Panc1 (cell line): ENCODE results near the gene DPEP2. TPM values are rescaled to one million over a fixed set of nuclear protein-coding genes. Genes with fewer than 3 reads are reported as not detected.

Source experiments
- ATAC-seq: fragments of 200-7000 bp; cut with Tn5 transposase; 2 replicates; pipeline ENCODE4 v1.9.1; 2020; ENCODE audit warnings: mild to moderate bottlenecking, moderate library complexity
- BruUV-seq: library from RNA; stranded (reverse); fragments of 400-500 nt; replicated peaks from 2 replicates; lab custom pipeline; 2021; lab: Mats Ljungman, UMichigan
- CTCF ChIA-PET: fragments of 300-600 bp; sonication (Branson Sonifier 250); formaldehyde crosslinking; loops from one replicate; lab custom pipeline; 2022; ENCODE audit warnings: antibody characterized with exemption; lab: Charles Lee
- POLR2A ChIA-PET: fragments of 300-600 bp; sonication (Branson Sonifier 250); formaldehyde crosslinking; loops from one replicate; lab custom pipeline; 2022; ENCODE audit warnings: antibody characterized with exemption; lab: Charles Lee
- DNase-seq: peaks from one replicate; pipeline ENCODE4 v3.0.0-alpha.2; 2010; ENCODE audit warnings: low read depth, low spot score
- H3K27ac ChIP-seq: 2 replicates; pipeline ENCODE4 v1.5.1; 2011; ENCODE audit warnings: mild to moderate bottlenecking, low read length, inconsistent platforms
- H3K27me3 ChIP-seq: fragments of 200-500 bp; sonication (Bioruptor generic); 2 replicates; pipeline ENCODE4 v1.6.0; 2014; ENCODE audit warnings: low read length, inconsistent platforms; ENCODE audit not compliant: control insufficient read depth, insufficient read depth
- H3K36me3 ChIP-seq: fragments of 200-500 bp; sonication (Bioruptor generic); 2 replicates; pipeline ENCODE4 v1.5.1; 2014; ENCODE audit warnings: inconsistent platforms, mild to moderate bottlenecking, low read length, moderate library complexity; ENCODE audit not compliant: control insufficient read depth, insufficient read depth
- H3K4me1 ChIP-seq: 2 replicates; pipeline ENCODE4 v1.5.1; 2011; ENCODE audit warnings: inconsistent platforms, mild to moderate bottlenecking, low read length, moderate library complexity; ENCODE audit not compliant: control insufficient read depth, insufficient read depth
- H3K4me3 ChIP-seq, 2 experiments: 2 replicates each; pipeline ENCODE4 v1.5.1; 2011 to 2012; ENCODE audit warnings: low read depth in 2 of 2, low read length in 2 of 2, mild to moderate bottlenecking in 2 of 2, inconsistent platforms in 1 of 2, moderate library complexity in 1 of 2
- H3K9me3 ChIP-seq: fragments of 200-500 bp; sonication (Bioruptor generic); 2 replicates; pipeline ENCODE4 v1.5.1; 2014; ENCODE audit warnings: low read depth, mild to moderate bottlenecking, inconsistent platforms, low read length, moderate library complexity; ENCODE audit not compliant: control insufficient read depth, insufficient read depth
- CTCF ChIP-seq: fragments of 450-650 bp; IDR thresholded peaks from 2 replicates; pipeline ENCODE4 v1.5.1; 2017; ENCODE audit warnings: mild to moderate bottlenecking
- POLR2AphosphoS5 ChIP-seq: IDR thresholded peaks from 2 replicates; pipeline ENCODE4 v1.6.1; 2012; ENCODE audit warnings: mild to moderate bottlenecking, low read depth, low read length, moderate library complexity
- REST ChIP-seq, 2 experiments: IDR thresholded peaks; 2 replicates each; pipeline ENCODE4 v1.6.1; 2011 to 2012; ENCODE audit warnings: low read depth in 2 of 2, control low read depth in 1 of 2, low read length in 1 of 2, mild to moderate bottlenecking in 1 of 2, moderate library complexity in 1 of 2; ENCODE audit not compliant: insufficient read depth in 1 of 2
- SIN3A ChIP-seq: IDR thresholded peaks from 2 replicates; pipeline ENCODE4 v1.6.1; 2012; ENCODE audit warnings: low read depth, mild to moderate bottlenecking, low read length, moderate library complexity, borderline replicate concordance; ENCODE audit not compliant: insufficient read depth
- TCF7L2 ChIP-seq: IDR thresholded peaks from 2 replicates; pipeline ENCODE4 v1.6.1; 2011; ENCODE audit warnings: mild to moderate bottlenecking, low read depth, low read length, inconsistent platforms
- in situ Hi-C: cut with HindIII; loops from 2 replicates; pipeline ENCODE4 v1.10.0; 2016; ENCODE audit warnings: low sequenced_read_pairs, low pct_unique_long_range_greater_than_20kb
- intact Hi-C: fragments of 100-400 bp; cut with micrococcal nuclease; formaldehyde crosslinking; loops from one replicate; pipeline ENCODE4 v1.10.0; 2022; ENCODE audit not compliant: unreplicated experiment
- total RNA-seq: library from RNA; stranded (reverse); gene quantifications from one replicate; pipeline ENCODE4 v1.2.1, GENCODE V29; 2021; ENCODE audit not compliant: unreplicated experiment

DPEP2 gene
- total RNA-seq, 1 experiment from 2014 or later, result not detected

- Histone ChIP-seq H3K9me3 (no peaks in the 10 kb centered on the region), H3K36me3 (no peaks in the 10 kb centered on the region), H3K27ac (no peak within 1 kb of the TSS), H3K27me3 (no peaks in the 10 kb centered on the region), H3K4me3 (no peak within 1 kb of the TSS), H3K4me1 (no peaks in the 10 kb centered on the region; the same call in 1 of the 2 replicates)
- no TSS peak for BruUV-seq
- TF ChIP-seq SIN3A (no peak), REST (IDR thresholded peaks at IDR 0.05; ENCODE audit: insufficient read depth in 1 of 2, low read depth in 2 of 2, low read length in 1 of 2) (no peak), TCF7L2 (no peak), CTCF (no peak), POLR2AphosphoS5 (no peak)
- in situ Hi-C loops (no loop called here), intact Hi-C loops (no loop called here)
- ATAC-seq (no peak), DNase-seq (no peak)
- POLR2A ChIA-PET, result no interaction called here
- CTCF ChIA-PET, result no interaction called here
Measured at GRCh38 chr16:67979955-67980678, 19.2 kb downstream of the DPEP2 start, which contains the start of gene DPEP3. Gene DPEP3 (minus strand): TSS chr16:67980499. CDS start chr16:67980380, 119 bp downstream.

GRCh38 chr16:67977469-67978227 lies 21.6 kb downstream of the DPEP2 start:
- Histone ChIP-seq H3K4me1 (no peaks in the 10 kb centered on the region), H3K27me3 (no peaks in the 10 kb centered on the region), H3K9me3 (no peaks in the 10 kb centered on the region), H3K36me3 (no peaks in the 10 kb centered on the region), H3K4me3 (no peak overlapping the region), H3K27ac (no peak overlapping the region)
- no TSS peak for BruUV-seq
- intact Hi-C loops, result no loop called here
- ChIA-PET CTCF (no interaction called here), POLR2A (no interaction called here)
- ATAC-seq (no peak), DNase-seq (no peak)
- in situ Hi-C loops, result no loop called here
- no peak for TF ChIP-seq TCF7L2
- TF ChIP-seq REST (IDR thresholded peaks at IDR 0.05; ENCODE audit: insufficient read depth in 1 of 2, low read depth in 2 of 2, low read length in 1 of 2), result no peak
- no peak for TF ChIP-seq SIN3A
- no peak for TF ChIP-seq POLR2AphosphoS5
- no peak for TF ChIP-seq CTCF
